Ramos (cell line): ENCODE results near the gene PTGES3L.
"Not testable (repeated sequence)": the region's sequence is repeated elsewhere in the genome, so short reads cannot be mapped to it uniquely, and the experiment has no call there.

Source experiments
- in situ Hi-C: fragments of 300-500 bp; cut with MboI; formaldehyde crosslinking; loops from one replicate; pipeline ENCODE4 v1.14.3; 2022; ENCODE audit warnings: low sequenced_read_pairs; ENCODE audit not compliant: unreplicated experiment

Gene PTGES3L

DNA sequence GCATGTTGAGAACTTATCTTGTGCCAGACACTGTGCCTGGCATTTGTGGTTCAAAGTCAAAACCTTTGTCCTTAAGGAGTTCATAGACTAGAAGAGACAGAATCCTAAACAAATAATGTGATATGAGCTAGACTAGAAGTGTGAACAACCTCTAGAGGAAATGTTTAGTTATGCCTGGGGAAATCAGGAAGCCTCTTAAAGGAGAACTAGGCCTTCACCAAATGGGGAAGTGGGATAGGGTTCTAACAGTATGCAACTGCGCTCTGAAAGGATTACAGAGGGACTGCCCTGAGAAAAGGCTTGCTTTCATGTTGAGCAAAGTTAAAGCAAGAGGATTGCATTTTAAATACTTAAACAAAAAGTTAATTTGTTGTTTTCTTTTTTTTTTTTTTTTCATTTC lies 5.3 kb upstream of the PTGES3L start:
- in situ Hi-C loops: loop anchor here (10.0 kb wide), 1 partner anchor 410 kb away; the partner anchor contains the start of gene PSMC3IP

DNA sequence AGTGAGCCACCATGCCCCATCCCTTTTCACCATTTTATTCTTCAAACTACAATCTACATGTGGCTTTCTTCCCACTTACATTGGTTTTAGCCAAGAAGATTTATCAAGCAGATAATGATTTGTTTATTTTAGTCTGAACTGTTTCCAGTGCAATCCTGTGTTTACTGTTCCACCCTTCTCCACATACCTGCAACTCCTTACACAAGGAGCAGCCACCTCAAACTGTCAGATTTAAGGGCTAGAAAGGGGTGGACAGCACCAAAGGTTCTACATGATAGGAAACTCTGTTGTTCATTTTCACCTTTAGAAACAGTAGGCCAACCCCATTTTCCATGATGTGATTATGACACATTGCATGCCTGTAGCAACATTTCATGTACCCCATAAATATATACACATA lies 2.4 kb upstream of the PTGES3L start:
- in situ Hi-C loops: loop anchor here (10.0 kb wide), 1 partner anchor 407 kb away; the partner anchor contains the start of gene PSMC3IP

- in situ Hi-C loops: loop anchor here (10.0 kb wide), 1 partner anchor 406 kb away; the partner anchor contains the start of gene PSMC3IP
Observed at GRCh38 chr17:42980766-42981397, 1.0 kb upstream of the PTGES3L start.

GRCh38 chr17:42980274-42980765 lies 440 bp upstream of the PTGES3L start, which contains the start of gene RUNDC1:
Gene RUNDC1 (plus strand): TSS chr17:42980565. CDS start chr17:42980577, 12 bp downstream.
- in situ Hi-C loops: loop anchor here (10.0 kb wide), 1 partner anchor 406 kb away; the partner anchor contains the start of gene PSMC3IP

DNA sequence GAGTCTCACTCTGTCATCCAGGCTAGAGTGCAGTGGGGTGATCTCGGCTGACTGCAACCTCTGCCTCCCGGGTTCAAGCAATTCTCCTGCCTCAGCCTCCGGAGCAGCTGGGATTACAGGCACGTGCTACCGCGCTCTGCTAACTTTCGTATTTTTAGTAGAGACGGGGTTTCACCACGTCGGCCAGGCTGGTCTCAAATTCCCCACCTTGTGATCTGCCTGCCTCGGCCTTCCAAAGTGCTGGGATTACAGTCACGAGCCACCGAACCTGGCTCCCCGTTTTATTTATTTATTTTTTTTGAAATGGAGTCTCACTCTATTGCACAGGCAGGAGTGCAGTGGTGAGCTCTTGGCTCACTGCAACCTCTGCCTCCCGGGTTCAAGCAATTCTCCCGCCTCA lies 4.2 kb downstream of the PTGES3L start:
- in situ Hi-C loops: not testable (repeated sequence)

GRCh38 chr17:42975265-42975664 lies 4.6 kb downstream of the PTGES3L start:
- in situ Hi-C loops: no loop called here

DNA sequence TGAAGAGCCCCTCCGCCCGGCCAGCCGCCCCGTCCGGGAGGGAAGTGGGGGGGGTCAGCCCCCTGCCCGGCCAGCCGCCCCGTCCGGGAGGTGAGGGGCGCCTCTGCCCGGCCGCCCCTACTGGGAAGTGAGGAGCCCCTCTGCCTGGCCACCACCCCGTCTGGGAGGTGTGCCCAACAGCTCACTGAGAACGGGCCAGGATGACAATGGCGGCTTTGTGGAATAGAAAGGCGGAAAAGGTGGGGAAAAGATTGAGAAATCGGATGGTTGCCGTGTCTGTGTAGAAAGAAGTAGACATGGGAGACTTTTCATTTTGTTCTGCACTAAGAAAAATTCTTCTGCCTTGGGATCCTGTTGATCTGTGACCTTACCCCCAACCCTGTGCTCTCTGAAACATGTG lies 6.6 kb downstream of the PTGES3L start:
- in situ Hi-C loops: not testable (repeated sequence)

- in situ Hi-C loops: no loop called here
Observed at GRCh38 chr17:42971589-42971988, 8.3 kb downstream of the PTGES3L start.

DNA sequence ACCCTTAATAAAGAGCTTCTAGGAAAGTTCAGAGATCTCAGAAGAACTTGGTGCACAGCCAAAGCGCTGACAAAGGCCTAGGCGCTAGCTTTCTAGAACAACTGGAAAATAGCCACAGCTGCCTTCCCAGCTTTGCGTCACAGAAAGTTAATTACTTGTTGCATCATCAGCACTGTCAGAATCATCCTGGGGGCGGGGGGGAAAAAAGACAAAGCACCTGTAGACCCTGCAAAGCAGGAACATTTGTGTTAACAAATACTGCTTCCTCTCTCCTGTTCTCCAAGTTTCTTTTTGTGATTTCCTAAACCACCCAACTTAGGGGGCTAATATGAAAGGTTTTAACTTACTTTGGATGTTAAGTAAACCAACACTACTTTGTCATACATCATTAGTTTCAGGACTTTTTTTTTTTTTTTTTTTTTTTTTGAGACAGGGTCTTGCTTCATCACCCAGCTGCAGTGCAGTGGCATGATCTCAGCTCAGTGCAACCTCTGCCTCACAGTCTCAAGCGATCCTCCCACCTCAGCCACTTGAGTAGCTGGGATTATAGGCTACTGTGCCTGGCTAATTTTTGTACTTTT lies 10.8 kb downstream of the PTGES3L start:
- in situ Hi-C loops: no loop called here

DNA sequence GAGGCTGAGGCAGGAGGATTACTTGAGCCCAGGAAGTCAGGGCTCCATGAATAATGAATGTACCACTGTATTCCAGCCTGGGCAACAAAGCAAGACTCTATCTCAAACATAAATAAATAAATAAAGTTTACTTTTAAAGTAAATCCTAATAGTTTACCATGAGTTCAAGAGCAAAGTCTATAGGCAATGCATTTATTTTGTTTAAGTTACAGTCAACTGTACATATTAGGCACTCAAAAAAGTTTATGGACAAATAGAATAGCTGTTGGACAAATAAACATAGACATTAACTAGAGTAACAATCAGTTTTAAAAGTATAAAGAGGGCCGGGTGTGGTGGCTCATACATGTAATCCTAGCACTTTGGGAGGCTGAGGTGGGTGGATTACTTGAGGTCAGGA lies 12.0 kb downstream of the PTGES3L start:
- in situ Hi-C loops: no loop called here

GRCh38 chr17:42964161-42964932 lies 15.5 kb downstream of the PTGES3L start, which contains the start of gene AARSD1:
Gene AARSD1 (minus strand): TSS chr17:42964454. CDS start chr17:42964440, 14 bp downstream.
- in situ Hi-C loops: no loop called here

DNA sequence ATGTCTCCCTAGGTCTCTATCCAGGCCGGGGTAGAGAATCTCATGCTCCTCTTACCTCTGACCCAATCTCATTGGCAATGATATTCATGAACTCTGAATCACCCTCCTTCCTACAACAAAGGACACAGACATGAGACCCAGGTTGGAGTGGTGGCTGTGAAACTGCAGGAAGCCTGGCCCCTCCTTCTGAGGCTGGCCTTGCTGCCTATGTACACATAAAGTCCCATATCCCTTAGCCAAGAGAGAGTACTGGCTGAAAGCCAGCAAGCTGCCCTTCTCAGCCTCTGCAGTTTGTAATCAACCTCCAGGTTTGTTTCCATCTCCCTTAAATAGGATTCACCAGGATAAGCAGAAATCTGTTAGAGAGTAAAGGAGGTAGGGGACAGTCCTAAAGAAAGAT lies 26.2 kb downstream of the PTGES3L start:
- in situ Hi-C loops: loop anchor here (10.0 kb wide), 1 partner anchor 59 kb away; no protein-coding TSS in a partner anchor

DNA sequence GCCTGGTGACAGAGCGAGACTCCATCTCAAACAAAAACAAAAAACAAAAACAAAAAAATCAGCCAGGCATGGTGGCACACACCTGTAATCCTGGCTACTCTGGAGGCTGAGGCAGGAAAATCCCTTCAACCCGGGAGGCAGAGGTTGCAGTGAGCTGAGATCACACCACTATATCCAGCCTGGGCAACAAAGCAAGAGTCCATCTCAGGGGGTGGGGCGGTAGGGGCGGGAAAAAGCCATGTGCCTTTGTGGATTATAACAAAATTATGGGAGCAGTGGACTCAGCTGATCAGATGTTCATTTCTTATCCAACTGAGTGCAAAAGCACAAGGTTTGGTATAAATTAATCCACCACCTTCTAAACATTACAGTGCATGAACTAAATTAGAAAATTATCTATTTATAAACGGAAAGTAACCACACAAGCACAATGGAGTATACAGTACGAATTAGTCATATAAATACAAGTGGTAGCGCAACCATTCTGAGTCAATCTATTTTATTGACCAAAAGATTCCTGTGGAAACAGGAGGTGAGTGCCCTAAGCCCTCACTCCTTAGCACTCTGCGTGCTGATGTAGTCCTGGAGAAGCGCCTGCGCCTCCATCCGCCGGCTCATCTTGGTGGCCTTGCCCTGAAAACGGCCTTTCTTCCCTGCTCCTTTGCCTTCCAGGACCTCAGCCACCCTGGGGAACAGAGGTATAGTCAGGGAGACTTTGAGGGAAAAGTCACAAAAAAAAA lies 29.7 kb downstream of the PTGES3L start:
- in situ Hi-C loops: loop anchor here (10.0 kb wide), 1 partner anchor 55 kb away; no protein-coding TSS in a partner anchor

DNA sequence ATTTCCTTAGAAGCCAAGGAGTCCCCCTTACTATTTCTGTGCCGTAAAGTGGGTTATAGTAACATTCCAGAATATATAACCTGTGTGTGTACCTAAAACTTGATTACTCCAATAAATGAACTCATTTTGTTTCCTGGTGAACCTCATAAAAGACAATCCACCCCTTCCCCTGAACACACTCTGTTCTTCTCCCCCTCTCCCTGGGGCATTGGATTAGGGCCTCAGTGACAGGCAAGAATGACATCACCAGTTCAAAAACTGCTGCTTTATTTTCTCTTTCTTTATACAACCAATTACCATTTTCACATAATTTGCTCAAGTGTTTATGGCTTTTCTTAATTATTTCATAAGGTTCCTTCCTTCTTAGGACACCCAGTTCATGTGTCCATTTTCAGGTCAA lies 33.1 kb downstream of the PTGES3L start:
- in situ Hi-C loops: loop anchor here (25.0 kb wide), 1 partner anchor 235 kb away; no protein-coding TSS in a partner anchor

DNA sequence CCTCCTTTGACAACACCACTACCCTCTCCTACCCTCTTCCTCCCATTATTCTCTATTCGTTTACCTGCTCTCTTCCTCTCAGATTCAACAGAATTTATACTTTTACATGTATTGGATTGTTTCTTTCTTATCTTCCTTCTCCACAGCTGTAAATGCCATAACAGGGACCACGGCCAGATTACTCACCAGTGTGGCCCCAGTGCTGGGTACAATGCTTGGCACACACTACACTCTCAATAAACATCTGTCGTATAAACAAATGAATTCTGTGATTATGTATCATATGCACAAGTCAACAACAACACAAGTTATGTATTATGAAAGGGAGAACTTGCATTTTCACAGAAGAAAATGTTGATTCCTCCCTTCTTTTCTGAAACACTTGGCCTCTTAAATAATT lies 35.7 kb downstream of the PTGES3L start:
- in situ Hi-C loops: loop anchor here (25.0 kb wide), 1 partner anchor 232 kb away; no protein-coding TSS in a partner anchor

DNA sequence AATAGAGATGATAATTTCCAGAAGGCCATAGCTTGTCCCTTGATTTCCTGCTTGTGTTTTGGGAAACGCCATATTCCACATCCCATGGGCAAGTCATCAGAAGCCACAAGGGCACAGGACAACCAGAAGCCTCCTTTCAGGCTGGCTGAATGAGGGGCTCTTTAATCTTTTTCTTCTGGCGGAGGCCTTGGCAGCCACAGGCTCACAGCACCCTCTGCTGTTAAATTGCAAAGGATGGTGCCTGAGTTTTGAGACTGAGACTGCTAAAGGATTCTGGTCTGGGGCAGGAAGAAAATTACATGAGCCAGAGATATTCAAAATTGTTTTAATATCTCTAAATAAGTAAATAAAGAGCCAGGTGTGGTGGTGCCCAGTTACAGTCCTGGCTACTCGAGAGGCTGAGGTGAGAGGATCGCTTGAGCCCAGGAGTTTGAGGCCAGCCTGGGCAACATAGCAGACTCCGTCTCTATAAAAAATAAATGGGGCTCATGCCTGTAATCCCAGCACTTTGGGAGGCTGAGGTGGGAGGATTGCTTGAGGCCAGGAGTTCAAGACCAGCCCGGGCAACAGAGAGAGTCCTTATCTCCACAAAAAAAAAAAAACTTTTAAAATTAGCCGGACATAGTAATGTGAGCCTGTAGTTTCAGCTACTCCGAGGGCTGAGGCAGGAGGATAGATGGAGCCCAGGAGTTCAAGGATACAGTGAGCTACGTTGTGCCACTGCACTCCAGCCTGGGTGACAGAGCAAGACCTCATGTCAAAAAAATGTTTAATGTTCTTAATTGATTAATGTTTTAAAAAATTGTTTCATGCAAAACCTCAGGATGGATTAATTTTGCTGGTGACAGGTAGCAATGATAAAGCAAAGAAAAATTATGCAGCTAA lies 41.9 kb downstream of the PTGES3L start:
- in situ Hi-C loops: loop anchor here (10.0 to 25.0 kb wide), 2 partner anchors 103 to 226 kb away; partner anchors contain the start of gene PSME3

DNA sequence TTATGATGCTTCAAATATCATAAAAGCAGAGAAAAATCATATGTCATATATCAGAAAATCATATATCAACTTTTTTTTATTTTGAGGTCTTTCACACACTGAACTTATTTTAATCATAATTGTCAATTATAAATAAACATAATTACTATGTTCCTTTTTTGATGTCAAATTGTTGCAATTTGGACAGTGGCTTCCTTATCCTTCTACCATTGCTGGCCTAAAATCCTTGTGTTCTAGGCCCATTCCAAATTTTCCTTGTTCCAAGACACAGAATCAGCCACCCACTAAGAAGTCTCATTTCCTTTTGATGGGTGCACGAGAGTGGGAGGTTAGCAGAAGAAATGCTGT lies 50.4 kb downstream of the PTGES3L start:
- in situ Hi-C loops: loop anchor here (25.0 kb wide), 1 partner anchor 217 kb away; no protein-coding TSS in a partner anchor

GRCh38 chr17:42928714-42929496 lies 51.0 kb downstream of the PTGES3L start:
- in situ Hi-C loops: loop anchor here (25.0 kb wide), 1 partner anchor 217 kb away; no protein-coding TSS in a partner anchor
